HG03558 (cell line): ENCODE data around the gene GSTM3.
"Not testable (repeated sequence)": the region's sequence is repeated elsewhere in the genome, so short reads cannot be mapped to it uniquely, and the experiment has no call there.

Experiments
- ATAC-seq: cut with Tn5 transposase; IDR thresholded peaks from one replicate; pipeline ENCODE4 v1.9.1; 2021; ENCODE audit warnings: moderate number of reproducible peaks; ENCODE audit not compliant: unreplicated experiment; ENCODE audit errors: extremely low read depth

The GSTM3 gene

GRCh38 chr1:109762821-109763645, 22.2 kb upstream of the GSTM3 start:
- no peak for ATAC-seq

- no peak for ATAC-seq
Measured at GRCh38 chr1:109762039-109762585, 21.3 kb upstream of the GSTM3 start.

DNA sequence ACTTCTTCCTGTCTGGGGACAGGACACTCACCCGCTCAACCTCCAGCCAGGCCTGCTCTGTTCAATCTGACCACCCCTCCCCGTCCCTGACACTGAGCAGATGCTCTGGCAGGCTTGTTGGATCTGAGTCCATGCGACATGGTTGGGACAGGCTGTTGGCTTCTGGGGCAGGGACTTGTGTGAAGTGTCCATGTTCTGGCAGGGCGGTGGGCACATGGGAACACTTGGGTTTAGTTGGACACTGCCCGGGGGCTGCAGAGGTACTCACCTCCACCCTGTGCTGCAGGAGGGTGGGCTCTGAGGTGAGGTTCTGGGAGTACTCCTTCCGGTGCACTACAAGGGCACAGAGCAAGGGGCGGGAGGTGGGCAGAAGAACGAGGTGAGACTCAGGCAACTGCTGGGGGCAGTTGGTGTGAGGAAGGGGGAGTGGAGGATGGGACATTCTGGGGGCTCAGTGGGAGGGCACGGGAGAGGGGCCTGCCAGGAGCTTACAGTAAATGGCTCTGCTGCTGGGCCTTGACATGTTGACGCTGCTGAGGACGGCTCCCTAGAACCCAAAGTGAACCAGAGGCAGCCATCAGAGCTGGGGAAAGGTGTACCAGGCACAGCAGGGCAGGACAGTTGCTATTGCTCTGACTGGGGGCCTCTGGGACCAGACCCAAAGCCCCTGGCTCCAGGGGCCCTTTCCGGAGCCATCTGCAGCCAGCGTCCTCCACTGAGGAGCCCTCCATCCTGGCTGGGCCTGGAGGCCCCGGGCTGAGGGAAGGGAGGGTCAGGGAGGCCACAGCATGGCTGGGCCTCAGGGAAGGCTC, 20.6 kb upstream of the GSTM3 start:
- no peak for ATAC-seq

GRCh38 chr1:109760581-109761226, 19.9 kb upstream of the GSTM3 start:
- ATAC-seq: no peak

GRCh38 chr1:109759513-109760334, 18.9 kb upstream of the GSTM3 start:
- no peak for ATAC-seq

DNA sequence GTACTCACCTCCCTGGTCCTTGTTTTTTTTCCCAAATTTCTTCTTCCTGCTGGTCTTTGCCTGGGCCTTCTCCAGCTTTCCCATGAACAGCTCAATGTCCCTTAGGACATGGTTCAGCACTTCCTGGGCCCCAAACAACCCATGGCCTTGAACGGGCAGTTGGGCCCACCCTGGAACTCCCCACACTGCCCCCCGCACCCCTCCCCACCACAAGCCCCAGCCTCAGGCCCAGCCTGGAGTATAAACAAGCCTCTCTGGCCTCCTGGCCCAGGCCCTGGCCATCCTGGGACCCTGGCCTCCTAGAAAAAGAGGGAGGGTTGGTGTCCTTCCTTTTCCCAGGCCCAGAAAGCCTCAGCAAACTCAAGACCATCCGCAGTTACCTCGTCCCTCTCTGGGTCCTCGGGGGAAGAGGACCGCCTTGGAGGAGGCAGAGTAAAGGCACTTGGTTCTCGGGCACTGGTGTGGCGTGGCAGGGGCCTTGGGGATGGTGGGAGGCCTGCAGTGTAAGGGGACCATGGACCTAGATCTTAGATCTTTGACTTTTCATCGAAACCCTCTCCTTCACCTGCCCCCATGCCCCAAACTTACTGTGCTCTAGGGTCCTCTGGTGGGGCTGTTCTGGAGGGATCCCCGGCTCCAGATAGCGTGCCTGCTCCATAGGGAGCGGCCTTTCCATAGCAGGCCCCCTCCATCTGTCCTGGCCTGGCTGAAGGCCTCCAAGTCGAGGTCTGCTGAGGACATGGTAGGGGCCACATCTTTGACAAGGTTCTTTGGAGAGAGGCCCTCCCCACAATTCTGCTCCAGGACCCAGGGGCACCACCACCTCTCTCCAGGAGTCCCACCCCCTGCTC, 17.3 kb upstream of the GSTM3 start:
- ATAC-seq: no peak

GRCh38 chr1:109756848-109757521, 16.1 kb upstream of the GSTM3 start:
- no peak for ATAC-seq

DNA sequence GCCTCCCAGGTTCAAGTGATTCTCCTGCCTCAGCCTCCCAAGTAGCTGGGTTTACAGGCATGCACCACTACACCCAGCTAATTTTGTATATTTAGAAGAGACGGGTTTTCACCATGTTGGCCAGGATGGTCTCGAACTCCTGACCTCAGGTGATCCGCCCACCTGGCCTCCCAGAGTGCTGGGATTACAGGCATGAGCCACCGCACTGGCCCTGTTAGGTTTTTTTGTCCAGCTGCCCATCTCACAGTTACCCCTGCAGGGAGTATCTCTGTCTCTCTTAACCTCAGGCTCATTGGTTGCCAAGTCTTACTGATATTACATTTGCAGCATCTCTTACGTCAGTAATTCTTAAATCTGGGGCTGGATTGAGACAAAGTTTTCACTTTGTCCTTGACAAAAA, 15.5 kb upstream of the GSTM3 start:
- ATAC-seq: not testable (repeated sequence)

GRCh38 chr1:109754738-109755137, 13.9 kb upstream of the GSTM3 start:
- ATAC-seq: no peak

DNA sequence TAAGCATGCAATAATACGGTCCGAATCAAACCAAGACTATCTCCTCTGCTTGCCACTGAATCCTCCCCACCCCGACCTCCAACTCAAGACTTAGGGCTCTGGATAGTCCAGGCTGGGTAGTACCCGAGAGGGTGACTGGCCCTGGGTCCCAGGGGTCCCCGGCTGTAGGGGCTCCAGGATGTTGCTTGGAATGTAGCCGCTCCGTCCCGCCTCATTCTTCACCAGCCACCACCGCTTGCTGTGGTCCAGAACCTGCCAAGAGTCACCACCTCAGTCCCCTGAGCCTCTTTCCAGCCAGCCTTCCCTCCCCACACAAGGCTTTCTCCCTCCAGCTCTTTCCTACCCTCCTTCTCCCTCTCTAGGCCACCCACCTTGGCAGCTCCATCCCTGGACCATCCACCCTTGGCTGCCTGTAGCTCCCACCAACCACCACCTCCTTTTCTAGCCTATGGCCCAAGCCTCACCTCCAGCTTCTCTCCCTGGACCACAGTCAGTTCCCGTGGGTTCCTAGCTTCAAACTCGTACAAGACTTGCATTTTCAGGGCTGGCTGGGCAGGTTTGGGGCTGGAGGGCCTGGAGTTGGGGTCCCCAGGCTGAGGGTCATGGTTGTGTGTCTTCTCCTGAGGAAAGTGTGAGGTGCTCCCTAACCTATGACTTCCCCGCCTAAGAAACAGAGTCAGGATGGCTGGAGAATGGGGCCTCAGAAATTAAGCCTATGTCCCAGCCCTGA, 10.9 kb upstream of the GSTM3 start:
- no peak for ATAC-seq

GRCh38 chr1:109750920-109751319, 10.1 kb upstream of the GSTM3 start:
- ATAC-seq: no peak

- ATAC-seq: no peak
Measured at GRCh38 chr1:109750241-109750882, 9.5 kb upstream of the GSTM3 start.

- no peak for ATAC-seq
Measured at GRCh38 chr1:109749221-109749620, 8.4 kb upstream of the GSTM3 start.

GRCh38 chr1:109748311-109748710, 7.5 kb upstream of the GSTM3 start:
- not testable (repeated sequence) for ATAC-seq

- no peak for ATAC-seq
Measured at GRCh38 chr1:109739738-109740614, 862 bp downstream of the GSTM3 start.

DNA sequence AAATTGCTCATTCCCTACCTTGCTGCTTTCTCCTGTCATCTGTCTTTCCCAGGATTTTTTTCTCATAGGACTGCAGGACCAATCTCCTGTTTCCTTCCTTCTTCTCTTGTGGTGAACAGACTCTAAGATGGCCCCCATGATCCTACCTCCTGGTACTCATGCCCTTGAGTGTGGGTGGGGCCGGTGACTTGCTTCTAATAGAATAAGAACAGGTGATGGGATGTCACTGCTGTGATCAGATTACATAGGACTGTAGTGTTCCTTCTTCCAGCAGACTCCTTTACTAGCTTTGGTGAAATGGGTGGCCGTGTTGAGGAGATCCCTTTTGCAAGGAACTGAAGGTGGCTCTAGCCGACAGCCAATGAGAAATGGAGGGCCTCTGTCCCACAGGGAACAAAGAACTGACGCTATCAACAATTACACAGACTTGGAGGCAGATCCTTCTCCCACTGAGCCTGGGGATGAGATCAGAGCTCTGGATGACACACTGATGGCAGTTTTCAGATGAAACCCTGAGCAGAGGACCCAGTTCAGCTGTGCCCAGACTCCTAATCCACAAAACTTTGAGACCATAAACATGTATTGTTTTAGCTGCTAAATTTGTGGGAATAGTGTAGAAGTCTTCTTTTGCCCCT, 7.5 kb downstream of the GSTM3 start:
- ATAC-seq: no peak
